Measurements from ENCODE around the gene TEP1.
"Not testable (repeated sequence)": the region's sequence is repeated elsewhere in the genome, so short reads cannot be mapped to it uniquely, and the experiment has no call there.

Gene TEP1

GRCh38 chr14:20377171-20377570 lies 36.1 kb downstream of the TEP1 start:
- H3K36me3 ChIP-seq (replicated peaks) = peaks cover 89% of the 10 kb centered on the region
- in situ Hi-C loops (cut with HindIII; ENCODE audit: low pct_ligation_motif_present, low sequenced_read_pairs) = no loop called here
- no peak overlapping the region for H3K4me3 ChIP-seq (ENCODE audit: low read depth, low read length)
- DNase-seq = no peak
- no peak overlapping the region for H3K27ac ChIP-seq
- TF ChIP-seq CTCF (IDR thresholded peaks at IDR 0.05; ENCODE audit: low read depth, low read length, missing control alignments) = no peak
- H3K27me3 ChIP-seq (replicated peaks) = no peaks in the 10 kb centered on the region

GRCh38 chr14:20376071-20376588 lies 37.2 kb downstream of the TEP1 start:
- H3K27ac ChIP-seq = no peak overlapping the region
- no peaks in the 10 kb centered on the region for H3K27me3 ChIP-seq (replicated peaks)
- in situ Hi-C loops (cut with HindIII; ENCODE audit: low pct_ligation_motif_present, low sequenced_read_pairs) = no loop called here
- H3K36me3 ChIP-seq (replicated peaks) = peaks cover 88% of the 10 kb centered on the region
- no peak overlapping the region for H3K4me3 ChIP-seq (ENCODE audit: low read depth, low read length)
- no peak for DNase-seq
- TF ChIP-seq CTCF (IDR thresholded peaks at IDR 0.05; ENCODE audit: low read depth, low read length, missing control alignments) = no peak

- Histone ChIP-seq H3K36me3 (replicated peaks) (peaks cover 88% of the 10 kb centered on the region), H3K27ac (no peak overlapping the region), H3K27me3 (replicated peaks) (no peaks in the 10 kb centered on the region), H3K4me3 (ENCODE audit: low read depth, low read length) (no peak overlapping the region)
- DNase-seq = no peak
- in situ Hi-C loops (cut with HindIII; ENCODE audit: low pct_ligation_motif_present, low sequenced_read_pairs) = no loop called here
- TF ChIP-seq CTCF (IDR thresholded peaks at IDR 0.05; ENCODE audit: low read depth, low read length, missing control alignments) = no peak
Measured at GRCh38 chr14:20375471-20375870, 37.8 kb downstream of the TEP1 start.

- TF ChIP-seq CTCF (IDR thresholded peaks at IDR 0.05; ENCODE audit: low read depth, low read length, missing control alignments) = no peak
- no peak for DNase-seq
- H3K4me3 ChIP-seq (ENCODE audit: low read depth, low read length) = no peak overlapping the region
- peaks cover 85% of the 10 kb centered on the region for H3K36me3 ChIP-seq (replicated peaks)
- H3K27me3 ChIP-seq (replicated peaks) = no peaks in the 10 kb centered on the region
- in situ Hi-C loops (cut with HindIII; ENCODE audit: low pct_ligation_motif_present, low sequenced_read_pairs) = no loop called here
- H3K27ac ChIP-seq = no peak overlapping the region
Measured at GRCh38 chr14:20372796-20373195, 40.5 kb downstream of the TEP1 start.

GRCh38 chr14:20365928-20366327 lies 47.4 kb downstream of the TEP1 start:
- DNase-seq = no peak
- H3K36me3 ChIP-seq (replicated peaks) = peaks cover 42% of the 10 kb centered on the region
- H3K4me3 ChIP-seq (ENCODE audit: low read depth, low read length) = no peak overlapping the region
- H3K27me3 ChIP-seq (replicated peaks) = no peaks in the 10 kb centered on the region
- in situ Hi-C loops (cut with HindIII; ENCODE audit: low pct_ligation_motif_present, low sequenced_read_pairs) = no loop called here
- no peak overlapping the region for H3K27ac ChIP-seq
- TF ChIP-seq CTCF (IDR thresholded peaks at IDR 0.05; ENCODE audit: low read depth, low read length, missing control alignments) = no peak

GRCh38 chr14:20358474-20358873 lies 54.8 kb downstream of the TEP1 start:
- H3K27ac ChIP-seq; DNase-seq; H3K4me3 ChIP-seq (ENCODE audit: low read depth, low read length); H3K27me3 ChIP-seq (replicated peaks); in situ Hi-C loops (cut with HindIII; ENCODE audit: low pct_ligation_motif_present, low sequenced_read_pairs): not testable (repeated sequence)
- H3K36me3 ChIP-seq (replicated peaks) = peaks cover 46% of the 10 kb centered on the region

All from brain microvascular endothelial cell (primary cell).